C4-2B (cell line): ENCODE results near the gene MYNN.

Experiments
- ZFX ChIP-seq: fragments of 450-650 bp; IDR thresholded peaks from 2 replicates; pipeline ENCODE4 v1.6.1; 2017
- TF ChIP-seq, protein P1 (sequence below): fragments of 450-650 bp; conservative IDR thresholded peaks from 2 replicates; pipeline ENCODE4 v1.5.1; 2017; ENCODE audit warnings: mild to moderate bottlenecking

DNA sequence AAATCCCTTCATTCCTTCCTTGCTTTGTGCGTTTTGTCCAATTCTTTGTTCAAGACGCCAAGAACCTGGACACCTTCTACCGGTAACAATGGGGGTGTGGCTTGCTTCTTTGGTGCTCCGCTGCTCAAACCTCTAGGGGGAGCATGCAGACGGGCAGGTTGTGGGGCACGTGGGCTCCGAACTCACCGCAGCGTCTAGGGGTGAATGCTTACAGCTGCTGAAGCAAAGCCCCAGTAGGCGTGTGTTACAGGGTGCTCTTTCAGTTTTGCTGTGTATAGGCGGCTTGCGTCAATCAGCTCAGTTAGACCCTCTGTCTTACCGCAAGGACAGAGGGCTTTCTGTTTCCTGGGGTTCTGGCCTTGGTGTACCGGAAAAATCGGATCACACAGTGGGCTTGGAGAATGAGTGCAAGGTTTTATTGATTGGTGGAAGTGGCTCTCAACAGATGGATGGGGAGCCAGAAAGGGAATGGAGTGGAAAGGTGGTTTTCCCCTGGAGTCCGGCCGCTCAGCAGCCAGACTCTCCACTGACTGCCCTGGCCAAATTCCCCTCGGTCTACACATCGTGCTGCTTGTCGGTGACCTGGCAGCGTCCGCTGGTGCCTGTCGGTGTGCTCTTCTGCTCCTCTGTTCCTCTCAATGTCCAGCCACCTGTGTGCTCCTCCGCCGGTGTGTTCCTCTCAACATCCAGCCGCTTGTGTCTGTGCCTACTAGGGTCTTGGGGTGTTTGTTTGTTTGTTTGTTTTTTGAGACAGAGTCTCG lies 40.7 kb downstream of the MYNN start:
- TF ChIP-seq, protein P1, sequence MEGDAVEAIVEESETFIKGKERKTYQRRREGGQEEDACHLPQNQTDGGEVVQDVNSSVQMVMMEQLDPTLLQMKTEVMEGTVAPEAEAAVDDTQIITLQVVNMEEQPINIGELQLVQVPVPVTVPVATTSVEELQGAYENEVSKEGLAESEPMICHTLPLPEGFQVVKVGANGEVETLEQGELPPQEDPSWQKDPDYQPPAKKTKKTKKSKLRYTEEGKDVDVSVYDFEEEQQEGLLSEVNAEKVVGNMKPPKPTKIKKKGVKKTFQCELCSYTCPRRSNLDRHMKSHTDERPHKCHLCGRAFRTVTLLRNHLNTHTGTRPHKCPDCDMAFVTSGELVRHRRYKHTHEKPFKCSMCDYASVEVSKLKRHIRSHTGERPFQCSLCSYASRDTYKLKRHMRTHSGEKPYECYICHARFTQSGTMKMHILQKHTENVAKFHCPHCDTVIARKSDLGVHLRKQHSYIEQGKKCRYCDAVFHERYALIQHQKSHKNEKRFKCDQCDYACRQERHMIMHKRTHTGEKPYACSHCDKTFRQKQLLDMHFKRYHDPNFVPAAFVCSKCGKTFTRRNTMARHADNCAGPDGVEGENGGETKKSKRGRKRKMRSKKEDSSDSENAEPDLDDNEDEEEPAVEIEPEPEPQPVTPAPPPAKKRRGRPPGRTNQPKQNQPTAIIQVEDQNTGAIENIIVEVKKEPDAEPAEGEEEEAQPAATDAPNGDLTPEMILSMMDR, result peak; percentile 53
- TF ChIP-seq ZFX, result no peak
